SH-SY5Y (cell line): Measurements from ENCODE around the gene NLGN2.

Experiments used
- GATA2 ChIP-seq: IDR thresholded peaks from 2 replicates; pipeline ENCODE4 v1.6.1; 2011; ENCODE audit warnings: mild to moderate bottlenecking, low read depth, low read length
- GATA3 ChIP-seq: IDR thresholded peaks from 2 replicates; pipeline ENCODE4 v1.6.1; 2011; ENCODE audit warnings: low read depth, mild to moderate bottlenecking, low read length, moderate library complexity

GRCh38 chr17:7426896-7427489 is 19.3 kb downstream of the NLGN2 start:
- TF ChIP-seq GATA3 (no peak), GATA2 (no peak)
